Ramos (cell line): ENCODE results near the gene FLNC.

Source experiments
- in situ Hi-C: fragments of 300-500 bp; cut with MboI; formaldehyde crosslinking; loops from one replicate; pipeline ENCODE4 v1.14.3; 2022; ENCODE audit warnings: low sequenced_read_pairs; ENCODE audit not compliant: unreplicated experiment

FLNC gene

GRCh38 chr7:128841921-128842673 is 11.9 kb downstream of the FLNC start:
- in situ Hi-C loops = no loop called here

- in situ Hi-C loops = no loop called here
Observed at GRCh38 chr7:128842674-128843641, 12.8 kb downstream of the FLNC start.

- in situ Hi-C loops = no loop called here
Observed at GRCh38 chr7:128843938-128844621, 13.9 kb downstream of the FLNC start.

- in situ Hi-C loops = no loop called here
Observed at GRCh38 chr7:128844777-128845311, 14.6 kb downstream of the FLNC start.

GRCh38 chr7:128845475-128845874 is 15.3 kb downstream of the FLNC start:
- in situ Hi-C loops = no loop called here

- in situ Hi-C loops = no loop called here
Observed at GRCh38 chr7:128845987-128846386, 15.8 kb downstream of the FLNC start.

GRCh38 chr7:128846781-128847444 is 16.7 kb downstream of the FLNC start:
- in situ Hi-C loops = no loop called here

GRCh38 chr7:128847721-128848211 is 17.6 kb downstream of the FLNC start:
- in situ Hi-C loops = no loop called here

- in situ Hi-C loops = no loop called here
Observed at GRCh38 chr7:128848289-128849155, 18.3 kb downstream of the FLNC start.

- in situ Hi-C loops = no loop called here
Observed at GRCh38 chr7:128849156-128849515, 18.9 kb downstream of the FLNC start.

- in situ Hi-C loops = no loop called here
Observed at GRCh38 chr7:128849804-128850490, 19.7 kb downstream of the FLNC start.

- in situ Hi-C loops = no loop called here
Observed at GRCh38 chr7:128852537-128853254, 22.5 kb downstream of the FLNC start.

GRCh38 chr7:128853799-128854198 is 23.6 kb downstream of the FLNC start:
- in situ Hi-C loops = no loop called here

- in situ Hi-C loops = no loop called here
Observed at GRCh38 chr7:128854396-128854795, 24.2 kb downstream of the FLNC start.

- in situ Hi-C loops = no loop called here
Observed at GRCh38 chr7:128855559-128855958, 25.4 kb downstream of the FLNC start.

GRCh38 chr7:128856001-128856718 is 26.0 kb downstream of the FLNC start:
- in situ Hi-C loops = no loop called here
